ENCODE measurements around the gene FERMT3. TPM values are rescaled to one million over a fixed set of nuclear protein-coding genes. Genes with fewer than 3 reads are reported as not detected.

Gene FERMT3
- total RNA-seq, 1 experiment from 2014 or later: 10.6 TPM

- Histone ChIP-seq H3K79me1 (ENCODE audit: insufficient read depth, low read depth, low read length, poor library complexity, severe bottlenecking) (peaks cover 3% of the 10 kb centered on the region), H3K27me3 (ENCODE audit: insufficient read depth, low read length) (no peaks in the 10 kb centered on the region), H2BK15ac (ENCODE audit: low read depth, low read length) (no peak overlapping the region), H3K56ac (ENCODE audit: insufficient read length, low read depth, low read length) (no peak overlapping the region), H3K18ac (ENCODE audit: insufficient read length, low read depth, low read length) (no peak overlapping the region), H4K20me1 (ENCODE audit: control insufficient read depth, insufficient read depth, insufficient read length) (no peaks in the 10 kb centered on the region), H2BK12ac (ENCODE audit: insufficient read length, low read depth, low read length) (no peak overlapping the region), H2BK5ac (ENCODE audit: insufficient read length, low read length) (no peak overlapping the region), H2AK5ac (ENCODE audit: insufficient read length, low read length) (no peak overlapping the region), H3K23ac (ENCODE audit: insufficient read length, low read depth, low read length) (no peak overlapping the region), H4K8ac (replicated peaks; ENCODE audit: insufficient read length, low read depth, low read length) (no peak overlapping the region), H4K5ac (ENCODE audit: insufficient read length, low read depth, low read length) (no peak overlapping the region), H3K4me2 (ENCODE audit: insufficient read depth, insufficient read length, low read length) (peak overlapping the region; percentile 76), H3K14ac (ENCODE audit: insufficient read depth, low read length) (peak overlapping the region; percentile 24; the same call in 1 of the 2 replicates), H3K27ac (ENCODE audit: insufficient read length, low read depth, low read length) (no peak overlapping the region), H3K79me2 (ENCODE audit: insufficient read depth, low read length) (no peaks in the 10 kb centered on the region; the same call in 1 of the 2 replicates), H2BK120ac (ENCODE audit: low read depth, low read length, poor library complexity, severe bottlenecking) (no peak overlapping the region), H2BK20ac (ENCODE audit: low read depth, low read length, poor library complexity, severe bottlenecking) (no peak overlapping the region), H3K23me2 (ENCODE audit: insufficient read length, low read depth, low read length, poor library complexity, severe bottlenecking) (peaks cover 21% of the 10 kb centered on the region), H3T11ph (ENCODE audit: low read length) (no peak overlapping the region), H3K4me1 (ENCODE audit: insufficient read depth, low read length) (peaks cover 9% of the 10 kb centered on the region; the same call in 1 of the 2 replicates), H4K91ac (ENCODE audit: insufficient read length, low read depth, low read length) (no peak overlapping the region), H3K4ac (ENCODE audit: low read depth, low read length) (no peak overlapping the region), H3K9ac (ENCODE audit: extremely low read depth, insufficient read length, low read length) (peak overlapping the region; percentile 33), H3K9me3 (ENCODE audit: control insufficient read depth, low read depth, low read length) (no peaks in the 10 kb centered on the region), H2AFZ (ENCODE audit: low read length) (no peak overlapping the region)
- H3K9me3 Mint-ChIP-seq: no peaks in the 10 kb centered on the region; a peak in 1 of 5 replicates
- H3K4me1 Mint-ChIP-seq: peaks cover 34 to 44% of the 10 kb centered on the region in 2 experiments
- DNase-seq: no peak
- no peaks in the 10 kb centered on the region for H3K27me3 Mint-ChIP-seq (ENCODE audit: low read depth)
- WGBS (ENCODE audit: extremely low coverage, insufficient read length, low lambda C conversion rate): no CpG with 5 or more reads among the region's 18 CpGs
- peaks cover 12 to 28% (median 24%) of the 10 kb centered on the region in 3 experiments; a peak in 6 of 7 replicates for H3K36me3 Mint-ChIP-seq (ENCODE audit: insufficient read depth in 1 of 3, low read depth in 3 of 3)
- peak overlapping the region in 2 of 3 experiments; percentile 88 to 95; a peak in 2 of 7 replicates for H3K27ac Mint-ChIP-seq
- peak overlapping the region; percentile 85 to 98 for H3K4me3 Mint-ChIP-seq
- no peak for TF ChIP-seq CTCF (conservative IDR thresholded peaks at IDR 0.05)
Measured at GRCh38 chr11:64251753-64252002, 45.2 kb downstream of the FERMT3 start.
